GM18508 (cell line): Measurements from ENCODE around the gene NANP.

ENCODE experiments used
- ATAC-seq: cut with Tn5 transposase; IDR thresholded peaks from one replicate; pipeline ENCODE4 v1.9.1; 2021; ENCODE audit warnings: moderate number of reproducible peaks; ENCODE audit not compliant: insufficient read depth, unreplicated experiment

Gene NANP

GRCh38 chr20:25573288-25574251 lies 50.2 kb downstream of the NANP start:
- ATAC-seq: no peak

GRCh38 chr20:25571817-25572216 lies 52.0 kb downstream of the NANP start:
- ATAC-seq: no peak

- ATAC-seq: no peak
These were observed 52.6 kb downstream of the NANP start for GRCh38 chr20:25571240-25571639.

GRCh38 chr20:25570148-25570530 lies 53.7 kb downstream of the NANP start:
- no peak for ATAC-seq

- no peak for ATAC-seq
These were observed 56.5 kb downstream of the NANP start for GRCh38 chr20:25567286-25567685.

GRCh38 chr20:25566821-25567220 lies 57.0 kb downstream of the NANP start:
- ATAC-seq: no peak

GRCh38 chr20:25565578-25566157 lies 58.1 kb downstream of the NANP start:
- ATAC-seq: no peak

- ATAC-seq: no peak
These were observed 59.9 kb downstream of the NANP start for GRCh38 chr20:25563876-25564275.

- no peak for ATAC-seq
These were observed 60.5 kb downstream of the NANP start for GRCh38 chr20:25563362-25563761.
